Gastroesophageal sphincter (tissue), 4 donors: Measurements from ENCODE around the gene HOPX. TPM values are rescaled to one million over a fixed set of nuclear protein-coding genes. Genes with fewer than 3 reads are reported as not detected.
"Not testable (repeated sequence)": the region's sequence is repeated elsewhere in the genome, so short reads cannot be mapped to it uniquely, and the experiment has no call there.

Experiments
- ATAC-seq: fragments of 150-250 bp; one replicate; pipeline ENCODE4 v1.9.1; 2016; ENCODE audit warnings: mild to moderate bottlenecking, moderate library complexity
- H3K27ac ChIP-seq, 4 donors: fragments of 200-600 bp; sonication (generic) in 3 of 4; 1 replicate in 3 of 4; 2 replicates in 1 of 4; pipeline ENCODE4 v1.5.1; 2016 to 2019
- H3K27me3 ChIP-seq: fragments of 200-600 bp; sonication (generic); one replicate; pipeline ENCODE4 v1.5.1; 2019
- H3K36me3 ChIP-seq, 2 donors: fragments of 200-600 bp; sonication (generic); one replicate each; pipeline ENCODE4 v1.5.1; 2019; ENCODE audit warnings: control low read depth in 1 of 2
- H3K4me1 ChIP-seq, 3 donors: fragments of 200-600 bp; sonication (generic); 1 replicate in 2 of 3; 2 replicates in 1 of 3; pipeline ENCODE4 v1.5.1; 2016 to 2019; ENCODE audit warnings: control low read depth in 2 of 3
- H3K4me3 ChIP-seq, 2 donors: fragments of 200-600 bp; sonication (generic); one replicate each; pipeline ENCODE4 v1.5.1; 2019; ENCODE audit warnings: mild to moderate bottlenecking in 1 of 2, moderate library complexity in 1 of 2
- H3K9me3 ChIP-seq, 3 donors: fragments of 200-600 bp; sonication (generic); one replicate each; pipeline ENCODE4 v1.5.1; 2017 to 2019; ENCODE audit warnings: control low read depth in 2 of 3
- CTCF ChIP-seq, 4 experiments: fragments of 200-600 bp in 2 of 4; fragments of 450-650 bp in 2 of 4; sonication (generic) in 1 of 4; IDR thresholded peaks; one replicate each; pipeline ENCODE4 v1.5.1; 2017 to 2019; ENCODE audit warnings: antibody characterized with exemption in 4 of 4, mild to moderate bottlenecking in 2 of 4, moderate library complexity in 2 of 4
- EP300 ChIP-seq: sonication (generic); formaldehyde crosslinking; IDR thresholded peaks from one replicate; pipeline ENCODE4 v1.6.1; 2017; ENCODE audit warnings: antibody characterized with exemption, mild to moderate bottlenecking
- POLR2A ChIP-seq, 2 donors: fragments of 450-650 bp; IDR thresholded peaks; one replicate each; pipeline ENCODE4 v1.6.1; 2017; ENCODE audit warnings: antibody characterized with exemption in 2 of 2, mild to moderate bottlenecking in 2 of 2, moderate library complexity in 1 of 2
- POLR2AphosphoS5 ChIP-seq: sonication (generic); formaldehyde crosslinking; IDR thresholded peaks from one replicate; pipeline ENCODE4 v1.6.1; 2017; ENCODE audit warnings: antibody characterized with exemption
- WGBS, 2 donors: methylation state at CpG; one replicate each; pipeline ENCODE4 v1.1.5; 2018; ENCODE audit warnings: low coverage in 1 of 2; 5-methylcytosine and 5-hydroxymethylcytosine counted together
- total RNA-seq, 4 donors: library from RNA; depleted of rRNA; stranded (reverse); fragments of >200 nt; gene quantifications; one replicate each; pipeline ENCODE4 v1.1.0, GENCODE V29; 2016

HOPX gene
- total RNA-seq, 4 donors from 2014 or later, result 2.7 to 31.7 (median 6.6) TPM

GRCh38 chr4:56613101-56613862 lies 67.8 kb downstream of the HOPX start:
- peaks cover 27% of the 10 kb centered on the region for H3K27me3 ChIP-seq
- no peak overlapping the region for H3K4me3 ChIP-seq
- whole genome bisulfite sequencing, 2 donors, result 83 to 94% methylated on average over 3 to 4 of the region's 5 CpGs

DNA sequence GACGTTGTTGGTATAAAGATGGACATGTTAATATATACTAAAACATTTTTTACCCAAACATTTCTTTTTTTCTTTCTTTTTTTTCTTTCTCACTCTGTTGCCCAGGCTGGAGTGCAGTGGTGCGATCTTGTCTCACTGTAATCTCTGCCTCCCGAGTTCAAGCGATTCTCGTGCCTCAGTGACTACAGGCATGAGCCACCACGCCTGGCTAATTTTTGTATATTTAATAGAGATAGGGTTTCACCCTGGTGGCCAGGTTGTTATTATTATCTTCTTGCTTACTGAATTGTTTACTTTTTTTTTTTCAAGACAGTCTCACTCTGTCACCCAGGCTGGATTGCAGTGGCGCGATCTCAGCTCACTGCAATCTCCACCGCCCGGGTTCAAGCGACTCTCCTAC lies 68.8 kb downstream of the HOPX start:
- H3K4me3 ChIP-seq, result no peak overlapping the region
- H3K4me1 ChIP-seq, result no peaks in the 10 kb centered on the region
- no peak for TF ChIP-seq CTCF (IDR thresholded peaks at IDR 0.05)
- no peak for TF ChIP-seq POLR2A (IDR thresholded peaks at IDR 0.05)
- TF ChIP-seq EP300, result no peak
- TF ChIP-seq POLR2AphosphoS5, result no peak
- 65 to 71% methylated on average over 7 to 11 of the region's 11 CpGs for WGBS, 2 donors
- H3K36me3 ChIP-seq, result no peaks in the 10 kb centered on the region
- H3K9me3 ChIP-seq, result peaks cover 0 to 4% (median 0%) of the 10 kb centered on the region in 3 donors
- H3K27me3 ChIP-seq, result peaks cover 26% of the 10 kb centered on the region
- no peak overlapping the region for H3K27ac ChIP-seq
- no peak for ATAC-seq

More at GRCh38 chr4:56613101-56613862, 67.8 kb downstream of the HOPX start:
- Histone ChIP-seq H3K36me3 (no peaks in the 10 kb centered on the region), H3K4me1 (no peaks in the 10 kb centered on the region), H3K27ac (no peak overlapping the region), H3K9me3 (peaks cover 0 to 2% (median 0%) of the 10 kb centered on the region in 3 donors)
- no peak for ATAC-seq
- TF ChIP-seq POLR2AphosphoS5 (no peak), EP300 (no peak), POLR2A (IDR thresholded peaks at IDR 0.05) (no peak), CTCF (IDR thresholded peaks at IDR 0.05) (no peak)

DNA sequence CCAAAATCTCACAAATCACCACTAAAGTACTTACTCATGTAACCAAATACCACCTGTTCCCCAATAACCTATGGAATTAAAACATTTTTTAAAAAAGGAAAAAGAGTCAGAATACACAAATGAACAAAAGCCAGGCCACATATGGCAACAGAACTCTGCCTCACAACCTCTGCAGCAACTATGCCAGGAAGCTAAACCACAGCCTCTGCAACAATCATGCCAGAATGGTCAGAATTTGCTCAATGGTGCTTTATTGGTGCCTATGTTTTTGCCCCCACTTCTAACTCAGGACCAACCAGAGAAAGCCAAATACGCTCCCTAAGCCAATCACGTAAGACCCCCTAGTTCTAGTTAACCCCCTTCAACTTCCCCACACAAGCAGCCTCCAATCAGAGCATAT lies 69.6 kb downstream of the HOPX start:
- ATAC-seq, result no peak
- H3K4me1 ChIP-seq, result no peaks in the 10 kb centered on the region
- WGBS, 2 donors, result 54 to 75% methylated on average over 2 of the region's 2 CpGs

DNA sequence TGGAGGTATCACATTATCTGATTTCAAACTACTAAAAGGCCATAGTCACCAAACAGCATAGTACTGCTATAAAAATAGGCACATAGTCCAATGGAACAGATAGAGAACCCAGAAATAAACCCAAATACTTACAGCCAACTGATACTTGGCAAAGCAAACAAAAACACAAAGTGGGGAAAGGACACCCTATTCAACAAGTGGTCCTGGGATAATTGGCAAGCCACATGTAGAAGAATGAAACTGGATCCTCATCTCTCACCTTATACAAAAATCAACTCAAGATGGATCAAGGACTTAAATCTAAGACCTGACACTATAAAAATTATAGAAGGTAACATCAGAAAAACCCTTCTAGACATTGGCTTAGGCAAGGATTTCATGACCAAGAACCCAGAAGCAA lies 70.9 kb downstream of the HOPX start:
- not testable (repeated sequence) for H3K9me3 ChIP-seq, H3K4me1 ChIP-seq, H3K4me3 ChIP-seq, H3K27ac ChIP-seq, ATAC-seq, H3K36me3 ChIP-seq
- H3K27me3 ChIP-seq, result peaks cover 22% of the 10 kb centered on the region

More for the DNA sequence above, 69.6 kb downstream of the HOPX start:
- Histone ChIP-seq H3K9me3 (peaks cover 0 to 4% (median 0%) of the 10 kb centered on the region in 3 donors), H3K27me3 (peaks cover 25% of the 10 kb centered on the region), H3K4me3 (no peak overlapping the region), H3K36me3 (no peaks in the 10 kb centered on the region), H3K27ac (no peak overlapping the region)
- TF ChIP-seq CTCF (IDR thresholded peaks at IDR 0.05) (no peak), EP300 (no peak), POLR2AphosphoS5 (no peak), POLR2A (IDR thresholded peaks at IDR 0.05) (no peak)

- peaks cover 0 to 4% (median 0%) of the 10 kb centered on the region in 3 donors for H3K9me3 ChIP-seq
- TF ChIP-seq EP300 (no peak), CTCF (IDR thresholded peaks at IDR 0.05) (no peak), POLR2AphosphoS5 (no peak), POLR2A (IDR thresholded peaks at IDR 0.05) (no peak)
- no peaks in the 10 kb centered on the region for H3K4me1 ChIP-seq
- no peak overlapping the region for H3K4me3 ChIP-seq
- H3K36me3 ChIP-seq, result no peaks in the 10 kb centered on the region
- no peak overlapping the region for H3K27ac ChIP-seq
- no peak for ATAC-seq
- peaks cover 19% of the 10 kb centered on the region for H3K27me3 ChIP-seq
Measured at GRCh38 chr4:56607926-56608325, 73.2 kb downstream of the HOPX start.
